Measurements from ENCODE around the gene HCFC1.

HCFC1 gene

GRCh38 chrX:153961292-153961691, 10.3 kb downstream of the HCFC1 start:
- ChIA-PET CTCF (interaction anchor here (0.9 to 1.7 kb wide), 4 partner anchors 9 to 37 kb away, joined by 3 to 6 read pairs (median 6); no protein-coding TSS in a partner anchor), POLR2A (no interaction called here)
- H3K36me3 ChIP-seq (ENCODE audit: control insufficient read depth in 4 of 4, insufficient read depth in 4 of 4, low read length in 3 of 4): peaks cover 12 to 89% (median 51%) of the 10 kb centered on the region in 4 experiments
- peaks cover 0 to 2% (median 0%) of the 10 kb centered on the region in 5 experiments for H3K9me3 ChIP-seq (ENCODE audit: control extremely low read depth in 1 of 5, control insufficient read depth in 4 of 5, insufficient read depth in 2 of 5, low read depth in 1 of 5, low read length in 4 of 5)
- peaks cover 0 to 18% (median 0%) of the 10 kb centered on the region in 5 experiments for H3K27me3 ChIP-seq (replicated peaks in 2 of 5; ENCODE audit: control insufficient read depth in 4 of 5, insufficient read depth in 5 of 5, low read length in 4 of 5)
- H3K27ac ChIP-seq (ENCODE audit: insufficient read depth in 1 of 2, low read depth in 1 of 2, low read length in 2 of 2, poor library complexity in 1 of 2, severe bottlenecking in 2 of 2): no peak overlapping the region
- peaks cover 0 to 17% (median 8%) of the 10 kb centered on the region in 4 experiments for H3K4me1 ChIP-seq (ENCODE audit: control extremely low read depth in 1 of 4, control insufficient read depth in 4 of 4, insufficient read depth in 4 of 4, low read length in 3 of 4)
- 98% methylated on average over 5 of the region's 11 CpGs for WGBS (ENCODE audit: insufficient coverage)
- DNase-seq: no peak
- H3K4me3 ChIP-seq (ENCODE audit: control insufficient read depth in 1 of 7, extremely low read depth in 1 of 7, insufficient read depth in 4 of 7, low read depth in 2 of 7, low read length in 6 of 7): no peak overlapping the region

- H3K4me3 ChIP-seq (ENCODE audit: control insufficient read depth in 1 of 7, extremely low read depth in 1 of 7, insufficient read depth in 4 of 7, low read depth in 2 of 7, low read length in 6 of 7): no peak overlapping the region
- ChIA-PET CTCF (interaction anchor here (0.9 to 1.7 kb wide), 2 partner anchors 9 to 14 kb away, joined by 3 to 6 read pairs; no protein-coding TSS in a partner anchor), POLR2A (no interaction called here)
- peaks cover 0 to 12% (median 4%) of the 10 kb centered on the region in 4 experiments for H3K4me1 ChIP-seq (ENCODE audit: control extremely low read depth in 1 of 4, control insufficient read depth in 4 of 4, insufficient read depth in 4 of 4, low read length in 3 of 4)
- DNase-seq: no peak
- peaks cover 0 to 2% (median 0%) of the 10 kb centered on the region in 5 experiments for H3K9me3 ChIP-seq (ENCODE audit: control extremely low read depth in 1 of 5, control insufficient read depth in 4 of 5, insufficient read depth in 2 of 5, low read depth in 1 of 5, low read length in 4 of 5)
- H3K36me3 ChIP-seq (ENCODE audit: control insufficient read depth in 4 of 4, insufficient read depth in 4 of 4, low read length in 3 of 4): peaks cover 12 to 94% (median 55%) of the 10 kb centered on the region in 4 experiments
- H3K27me3 ChIP-seq (replicated peaks in 2 of 5; ENCODE audit: control insufficient read depth in 4 of 5, insufficient read depth in 5 of 5, low read length in 4 of 5): peaks cover 0 to 15% (median 0%) of the 10 kb centered on the region in 5 experiments
- no peak overlapping the region for H3K27ac ChIP-seq (ENCODE audit: insufficient read depth in 1 of 2, low read depth in 1 of 2, low read length in 2 of 2, poor library complexity in 1 of 2, severe bottlenecking in 2 of 2)
- WGBS (ENCODE audit: insufficient coverage): 93% methylated on average over 22 of the region's 22 CpGs
Observed at GRCh38 chrX:153960786-153961185, 10.8 kb downstream of the HCFC1 start.

- WGBS (ENCODE audit: insufficient coverage): over 99% methylated on average over 12 of the region's 16 CpGs
- peaks cover 0 to 2% (median 0%) of the 10 kb centered on the region in 5 experiments for H3K9me3 ChIP-seq (ENCODE audit: control extremely low read depth in 1 of 5, control insufficient read depth in 4 of 5, insufficient read depth in 2 of 5, low read depth in 1 of 5, low read length in 4 of 5)
- ChIA-PET CTCF (no interaction called here), POLR2A (no interaction called here)
- H3K4me3 ChIP-seq (ENCODE audit: control insufficient read depth in 1 of 7, extremely low read depth in 1 of 7, insufficient read depth in 4 of 7, low read depth in 2 of 7, low read length in 6 of 7): no peak overlapping the region
- no peak for DNase-seq
- peaks cover 0 to 5% (median 1%) of the 10 kb centered on the region in 4 experiments for H3K4me1 ChIP-seq (ENCODE audit: control extremely low read depth in 1 of 4, control insufficient read depth in 4 of 4, insufficient read depth in 4 of 4, low read length in 3 of 4)
- peaks cover 12 to 98% (median 59%) of the 10 kb centered on the region in 4 experiments for H3K36me3 ChIP-seq (ENCODE audit: control insufficient read depth in 4 of 4, insufficient read depth in 4 of 4, low read length in 3 of 4)
- no peak overlapping the region for H3K27ac ChIP-seq (ENCODE audit: insufficient read depth in 1 of 2, low read depth in 1 of 2, low read length in 2 of 2, poor library complexity in 1 of 2, severe bottlenecking in 2 of 2)
- peaks cover 0 to 15% (median 0%) of the 10 kb centered on the region in 5 experiments for H3K27me3 ChIP-seq (replicated peaks in 2 of 5; ENCODE audit: control insufficient read depth in 4 of 5, insufficient read depth in 5 of 5, low read length in 4 of 5)
Observed at GRCh38 chrX:153960077-153960476, 11.5 kb downstream of the HCFC1 start.

DNA sequence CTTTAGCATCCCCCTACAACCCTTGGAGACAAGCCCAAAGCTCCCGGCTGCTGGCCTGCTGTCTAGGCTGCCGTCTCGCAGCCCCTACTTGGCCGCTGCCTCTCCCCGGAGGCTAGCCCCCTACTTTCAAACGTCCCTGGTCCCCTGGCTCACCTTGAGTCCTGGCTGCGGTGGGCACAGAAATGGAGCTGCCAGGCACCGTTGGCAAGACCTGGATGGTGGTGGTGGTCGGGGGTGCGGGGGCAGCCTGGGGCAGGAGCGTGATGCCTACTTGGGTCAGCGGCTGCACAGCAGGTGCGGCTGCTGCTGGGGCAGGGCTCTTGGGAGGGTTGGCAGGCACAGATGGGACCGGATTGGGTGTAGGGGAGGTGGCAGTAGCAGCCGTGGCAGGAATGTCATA, 12.0 kb downstream of the HCFC1 start:
- Histone ChIP-seq H3K27ac (ENCODE audit: insufficient read depth in 1 of 2, low read depth in 1 of 2, low read length in 2 of 2, poor library complexity in 1 of 2, severe bottlenecking in 2 of 2) (no peak overlapping the region), H3K27me3 (replicated peaks in 2 of 5; ENCODE audit: control insufficient read depth in 4 of 5, insufficient read depth in 5 of 5, low read length in 4 of 5) (peaks cover 0 to 15% (median 0%) of the 10 kb centered on the region in 5 experiments), H3K4me3 (ENCODE audit: control insufficient read depth in 1 of 7, extremely low read depth in 1 of 7, insufficient read depth in 4 of 7, low read depth in 2 of 7, low read length in 6 of 7) (no peak overlapping the region), H3K4me1 (ENCODE audit: control extremely low read depth in 1 of 4, control insufficient read depth in 4 of 4, insufficient read depth in 4 of 4, low read length in 3 of 4) (peaks cover 0 to 3% (median 0%) of the 10 kb centered on the region in 4 experiments), H3K9me3 (ENCODE audit: control extremely low read depth in 1 of 5, control insufficient read depth in 4 of 5, insufficient read depth in 2 of 5, low read depth in 1 of 5, low read length in 4 of 5) (peaks cover 0 to 2% (median 0%) of the 10 kb centered on the region in 5 experiments), H3K36me3 (ENCODE audit: control insufficient read depth in 4 of 4, insufficient read depth in 4 of 4, low read length in 3 of 4) (peaks cover 12 to 98% (median 61%) of the 10 kb centered on the region in 4 experiments)
- 95% methylated on average over 11 of the region's 15 CpGs for WGBS (ENCODE audit: insufficient coverage)
- POLR2A ChIA-PET: no interaction called here
- DNase-seq: no peak
- CTCF ChIA-PET: no interaction called here

DNA sequence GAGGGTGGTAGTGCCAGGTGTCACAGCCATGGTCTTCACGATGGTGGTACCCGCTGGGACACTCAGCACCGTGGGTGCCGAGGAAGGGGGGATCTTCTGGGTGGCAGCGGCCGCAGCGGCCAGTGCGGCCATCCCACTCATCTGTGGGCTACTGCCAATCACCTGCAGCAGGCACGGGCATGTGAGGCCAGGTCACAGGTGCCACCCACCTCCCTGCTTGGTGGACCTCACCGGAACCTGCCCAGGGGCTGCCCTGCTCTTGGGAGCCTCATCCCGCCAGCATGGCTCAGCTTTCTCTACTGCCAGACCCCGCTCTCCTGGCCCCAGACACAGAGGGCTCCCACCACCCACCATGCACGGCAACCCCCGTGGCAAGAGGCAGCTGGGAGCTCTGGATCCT, 13.0 kb downstream of the HCFC1 start:
- no peak overlapping the region for H3K27ac ChIP-seq (ENCODE audit: insufficient read depth in 1 of 2, low read depth in 1 of 2, low read length in 2 of 2, poor library complexity in 1 of 2, severe bottlenecking in 2 of 2)
- no peak overlapping the region for H3K4me3 ChIP-seq (ENCODE audit: control insufficient read depth in 1 of 7, extremely low read depth in 1 of 7, insufficient read depth in 4 of 7, low read depth in 2 of 7, low read length in 6 of 7)
- ChIA-PET CTCF (interaction anchor here (1.3 kb wide), 2 partner anchors 11 to 36 kb away, joined by 4 to 5 read pairs; no protein-coding TSS in a partner anchor), POLR2A (no interaction called here)
- WGBS (ENCODE audit: insufficient coverage): 93% methylated on average over 14 of the region's 14 CpGs
- H3K9me3 ChIP-seq (ENCODE audit: control extremely low read depth in 1 of 5, control insufficient read depth in 4 of 5, insufficient read depth in 2 of 5, low read depth in 1 of 5, low read length in 4 of 5): no peaks in the 10 kb centered on the region
- peaks cover 10 to 100% (median 64%) of the 10 kb centered on the region in 4 experiments for H3K36me3 ChIP-seq (ENCODE audit: control insufficient read depth in 4 of 4, insufficient read depth in 4 of 4, low read length in 3 of 4)
- no peak for DNase-seq
- H3K27me3 ChIP-seq (replicated peaks in 2 of 5; ENCODE audit: control insufficient read depth in 4 of 5, insufficient read depth in 5 of 5, low read length in 4 of 5): peaks cover 0 to 12% (median 0%) of the 10 kb centered on the region in 5 experiments
- H3K4me1 ChIP-seq (ENCODE audit: control extremely low read depth in 1 of 4, control insufficient read depth in 4 of 4, insufficient read depth in 4 of 4, low read length in 3 of 4): peaks cover 0 to 3% (median 0%) of the 10 kb centered on the region in 4 experiments

DNA sequence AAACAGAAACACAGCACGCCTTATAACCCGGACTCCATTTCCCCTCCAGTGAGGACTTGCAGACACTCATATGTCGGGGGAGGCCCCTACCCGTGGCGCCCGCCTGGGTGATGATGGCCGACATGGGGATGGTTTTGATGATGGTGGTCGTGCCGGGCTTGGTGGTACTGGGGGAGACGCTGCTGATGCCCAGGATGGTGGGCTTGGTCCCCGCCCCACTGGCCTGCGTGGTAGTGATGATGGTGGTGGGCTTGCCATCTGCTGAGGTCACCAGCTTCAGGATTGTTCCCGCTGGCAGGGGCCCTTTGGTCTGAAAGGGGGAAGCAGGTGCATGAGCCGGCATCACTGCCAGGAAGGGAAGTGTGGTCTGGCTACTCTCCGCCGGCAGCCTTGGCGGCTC, 14.4 kb downstream of the HCFC1 start:
- H3K27ac ChIP-seq (ENCODE audit: insufficient read depth in 1 of 2, low read depth in 1 of 2, low read length in 2 of 2, poor library complexity in 1 of 2, severe bottlenecking in 2 of 2): no peak overlapping the region
- no peaks in the 10 kb centered on the region for H3K9me3 ChIP-seq (ENCODE audit: control extremely low read depth in 1 of 5, control insufficient read depth in 4 of 5, insufficient read depth in 2 of 5, low read depth in 1 of 5, low read length in 4 of 5)
- POLR2A ChIA-PET: no interaction called here
- H3K4me1 ChIP-seq (ENCODE audit: control extremely low read depth in 1 of 4, control insufficient read depth in 4 of 4, insufficient read depth in 4 of 4, low read length in 3 of 4): peaks cover 0 to 3% (median 0%) of the 10 kb centered on the region in 4 experiments
- CTCF ChIA-PET: interaction anchor here (0.8 to 1.3 kb wide), 2 partner anchors 10 to 62 kb away, joined by 3 to 5 read pairs; no protein-coding TSS in a partner anchor
- no peak for DNase-seq
- no peak overlapping the region for H3K4me3 ChIP-seq (ENCODE audit: control insufficient read depth in 1 of 7, extremely low read depth in 1 of 7, insufficient read depth in 4 of 7, low read depth in 2 of 7, low read length in 6 of 7)
- WGBS (ENCODE audit: insufficient coverage): 76% methylated on average over 12 of the region's 17 CpGs
- peaks cover 0 to 7% (median 0%) of the 10 kb centered on the region in 5 experiments for H3K27me3 ChIP-seq (replicated peaks in 2 of 5; ENCODE audit: control insufficient read depth in 4 of 5, insufficient read depth in 5 of 5, low read length in 4 of 5)
- H3K36me3 ChIP-seq (ENCODE audit: control insufficient read depth in 4 of 4, insufficient read depth in 4 of 4, low read length in 3 of 4): peaks cover 10 to 99% (median 59%) of the 10 kb centered on the region in 4 experiments

Data from common myeloid progenitor, CD34-positive (primary cell).